Stimulated activated CD4-positive, alpha-beta T cell treated with anti-CD3 and anti-CD28 coated beads, Interleukin-12 subunit alpha, Interleukin-12 subunit beta, amount 100 ng/mL, for 4 hours (primary cell): Measurements from ENCODE around the gene SBK2.
"Not testable (repeated sequence)": the region's sequence is repeated elsewhere in the genome, so short reads cannot be mapped to it uniquely, and the experiment has no call there.

Experiments used
- DNase-seq: peaks from one replicate; pipeline ENCODE4 v3.0.0-alpha.2; 2020

The SBK2 gene

GRCh38 chr19:55536951-55537740 is at the start of gene SBK2:
Gene SBK2, minus strand, starts transcription at chr19:55537133. Its CDS starts 839 bp downstream, at chr19:55536294.
- no peak for DNase-seq

GRCh38 chr19:55585658-55586339 is 48.9 kb upstream of the SBK2 start:
- DNase-seq, result peak; percentile 62

GRCh38 chr19:55584871-55585270 is 47.9 kb upstream of the SBK2 start:
- DNase-seq, result no peak

GRCh38 chr19:55583897-55584296 is 47.0 kb upstream of the SBK2 start:
- DNase-seq, result not testable (repeated sequence)

- not testable (repeated sequence) for DNase-seq
Measured at GRCh38 chr19:55582284-55582683, 45.4 kb upstream of the SBK2 start.

- DNase-seq, result no peak
Measured at GRCh38 chr19:55581823-55582223, 44.9 kb upstream of the SBK2 start.

- no peak for DNase-seq
Measured at GRCh38 chr19:55581145-55581822, 44.4 kb upstream of the SBK2 start.

- peak; percentile 78 for DNase-seq
Measured at GRCh38 chr19:55580628-55581144, 43.8 kb upstream of the SBK2 start, which contains the start of gene ZNF579. Gene ZNF579, minus strand, starts transcription at chr19:55580848. Its CDS starts 1,209 bp downstream, at chr19:55579639.

GRCh38 chr19:55579766-55580621 is 43.1 kb upstream of the SBK2 start:
- no peak for DNase-seq

- DNase-seq, result no peak
Measured at GRCh38 chr19:55578761-55579747, 42.1 kb upstream of the SBK2 start.

GRCh38 chr19:55578031-55578760 is 41.3 kb upstream of the SBK2 start:
- no peak for DNase-seq

GRCh38 chr19:55576746-55577145 is 39.8 kb upstream of the SBK2 start:
- DNase-seq, result no peak

- not testable (repeated sequence) for DNase-seq
Measured at GRCh38 chr19:55573929-55574328, 37.0 kb upstream of the SBK2 start.

- not testable (repeated sequence) for DNase-seq
Measured at GRCh38 chr19:55569477-55569876, 32.5 kb upstream of the SBK2 start.

GRCh38 chr19:55567708-55568328 is 30.9 kb upstream of the SBK2 start:
- no peak for DNase-seq

- no peak for DNase-seq
Measured at GRCh38 chr19:55566823-55567222, 29.9 kb upstream of the SBK2 start.

- DNase-seq, result no peak
Measured at GRCh38 chr19:55563261-55563690, 26.3 kb upstream of the SBK2 start.

- no peak for DNase-seq
Measured at GRCh38 chr19:55559684-55560083, 22.8 kb upstream of the SBK2 start.

- no peak for DNase-seq
Measured at GRCh38 chr19:55554741-55555152, 17.8 kb upstream of the SBK2 start.

GRCh38 chr19:55554302-55554701 is 17.4 kb upstream of the SBK2 start:
- DNase-seq, result no peak
